Stomach (tissue), 9 donors: ENCODE measurements around the gene TBC1D16. TPM values are rescaled to one million over a fixed set of nuclear protein-coding genes. Genes with fewer than 3 reads are reported as not detected.

Source experiments
- DNase-seq, 2 donors: peaks; one replicate each; pipeline versions ENCODE4 v3.0.0 to v3.0.0-alpha.2; 2013 to 2019
- H3K27ac ChIP-seq, 5 donors: fragments of 200-600 bp in 4 of 5; sonication (generic) in 4 of 5; one replicate each; pipeline ENCODE4 v1.5.1; 2013 to 2019; ENCODE audit warnings: mild to moderate bottlenecking in 1 of 5, moderate library complexity in 1 of 5
- H3K27me3 ChIP-seq, 3 donors: fragments of 200-600 bp; sonication (generic); one replicate each; pipeline ENCODE4 v1.5.1; 2017 to 2019; ENCODE audit warnings: mixed run types in 1 of 3
- H3K36me3 ChIP-seq, 4 donors: fragments of 200-600 bp; sonication (generic); 1 replicate in 3 of 4; 2 replicates in 1 of 4; pipeline ENCODE4 v1.5.1; 2016 to 2019
- H3K4me1 ChIP-seq, 4 donors: fragments of 200-600 bp; sonication (generic); one replicate each; pipeline ENCODE4 v1.5.1; 2016 to 2019
- H3K4me3 ChIP-seq, 4 donors: fragments of 200-600 bp; sonication (generic) in 3 of 4; one replicate each; pipeline ENCODE4 v1.5.1; 2016 to 2019; ENCODE audit warnings: mild to moderate bottlenecking in 1 of 4
- H3K9me3 ChIP-seq, 4 donors: fragments of 200-600 bp; sonication (generic); one replicate each; pipeline ENCODE4 v1.5.1; 2016 to 2019
- EP300 ChIP-seq: sonication (generic); formaldehyde crosslinking; IDR thresholded peaks from one replicate; pipeline ENCODE4 v1.6.1; 2017; ENCODE audit warnings: antibody characterized with exemption
- POLR2A ChIP-seq, 4 donors: fragments of 450-650 bp; IDR thresholded peaks; one replicate each; pipeline ENCODE4 v1.6.1; 2016; ENCODE audit warnings: antibody characterized with exemption in 4 of 4, control low read depth in 2 of 4, mild to moderate bottlenecking in 1 of 4, moderate library complexity in 1 of 4
- POLR2AphosphoS5 ChIP-seq, 3 donors: sonication (generic); formaldehyde crosslinking; IDR thresholded peaks; one replicate each; pipeline ENCODE4 v1.6.1; 2016; ENCODE audit warnings: antibody characterized with exemption in 3 of 3
- WGBS, 5 donors: extraction: QIAGEN DNeasy Blood & Tissue Kit in 3 of 5; methylation state at CpG; one replicate each; pipeline versions ENCODE4 v1.1.5 to v1.1.7; 2013 to 2018; 5-methylcytosine and 5-hydroxymethylcytosine counted together
- intact Hi-C: fragments of 100-400 bp; cut with DNase I; formaldehyde crosslinking; loops from one replicate; pipeline ENCODE4 v1.15.1; 2023; ENCODE audit warnings: low total_unique reads
- polyA plus RNA-seq, 3 donors: library from polyadenylated mRNA; stranded (reverse); fragments of 200-250 nt; gene quantifications; one replicate each; pipeline ENCODE4 v1.2.3, GENCODE V29; 2013
- total RNA-seq, 5 donors: library from RNA; depleted of rRNA; stranded (reverse); fragments of >200 nt; gene quantifications; one replicate each; pipeline versions ENCODE4 v1.1.0 to v1.2.3, GENCODE V29; 2014 to 2016
- TF ChIP-seq, protein P1 (sequence below), 7 experiments: fragments of 450-650 bp in 4 of 7; fragments of 200-600 bp in 3 of 7; sonication (generic) in 3 of 7; IDR thresholded peaks; one replicate each; pipeline ENCODE4 v1.5.1; 2016 to 2019; ENCODE audit warnings: antibody characterized with exemption in 7 of 7, control low read depth in 2 of 7, mild to moderate bottlenecking in 1 of 7
- donor health status: healthy with polysubstance abuse.
- donor health status: Bipolar disorder and iron deficiency.
- donor health status: healthy.

Gene TBC1D16
- total and polyA plus RNA-seq, 8 donors: 3.0 to 22.2 (median 16.8) TPM

DNA sequence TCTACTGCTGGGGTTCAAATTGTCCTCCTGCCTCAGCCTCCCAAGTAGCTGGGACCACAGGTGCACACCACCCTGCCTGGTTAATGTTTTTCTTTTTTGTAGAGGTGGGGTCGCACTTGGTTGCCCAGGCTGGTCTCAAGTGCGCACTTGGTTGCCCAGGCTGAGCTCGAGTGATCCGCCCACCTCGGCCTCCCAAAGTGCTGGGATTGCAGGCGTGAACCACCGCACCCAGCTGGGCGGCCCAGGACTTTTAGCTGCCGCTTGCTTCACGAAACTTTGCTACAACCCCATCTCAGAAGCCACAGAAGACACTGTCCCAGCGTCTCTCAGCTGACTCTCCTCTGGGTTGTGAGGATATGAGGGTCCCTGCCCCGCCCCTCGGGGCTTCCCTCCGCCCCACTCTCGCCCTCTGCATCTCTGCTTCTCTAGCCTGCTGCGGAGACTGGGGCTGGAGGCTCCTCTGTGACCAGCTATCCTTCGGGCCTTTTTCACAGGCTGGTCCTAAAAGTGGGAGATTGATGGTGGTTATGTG lies 147.6 kb downstream of the TBC1D16 start:
- H3K9me3 ChIP-seq: no peaks in the 10 kb centered on the region
- TF ChIP-seq POLR2AphosphoS5 (IDR thresholded peaks at IDR 0.05): no peak
- TF ChIP-seq POLR2A (IDR thresholded peaks at IDR 0.05): no peak
- TF ChIP-seq, protein P1, sequence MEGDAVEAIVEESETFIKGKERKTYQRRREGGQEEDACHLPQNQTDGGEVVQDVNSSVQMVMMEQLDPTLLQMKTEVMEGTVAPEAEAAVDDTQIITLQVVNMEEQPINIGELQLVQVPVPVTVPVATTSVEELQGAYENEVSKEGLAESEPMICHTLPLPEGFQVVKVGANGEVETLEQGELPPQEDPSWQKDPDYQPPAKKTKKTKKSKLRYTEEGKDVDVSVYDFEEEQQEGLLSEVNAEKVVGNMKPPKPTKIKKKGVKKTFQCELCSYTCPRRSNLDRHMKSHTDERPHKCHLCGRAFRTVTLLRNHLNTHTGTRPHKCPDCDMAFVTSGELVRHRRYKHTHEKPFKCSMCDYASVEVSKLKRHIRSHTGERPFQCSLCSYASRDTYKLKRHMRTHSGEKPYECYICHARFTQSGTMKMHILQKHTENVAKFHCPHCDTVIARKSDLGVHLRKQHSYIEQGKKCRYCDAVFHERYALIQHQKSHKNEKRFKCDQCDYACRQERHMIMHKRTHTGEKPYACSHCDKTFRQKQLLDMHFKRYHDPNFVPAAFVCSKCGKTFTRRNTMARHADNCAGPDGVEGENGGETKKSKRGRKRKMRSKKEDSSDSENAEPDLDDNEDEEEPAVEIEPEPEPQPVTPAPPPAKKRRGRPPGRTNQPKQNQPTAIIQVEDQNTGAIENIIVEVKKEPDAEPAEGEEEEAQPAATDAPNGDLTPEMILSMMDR (IDR thresholded peaks at IDR 0.05): no peak
- TF ChIP-seq EP300: no peak
- no peak overlapping the region for H3K4me3 ChIP-seq
- no peaks in the 10 kb centered on the region for H3K36me3 ChIP-seq
- H3K27me3 ChIP-seq: peaks cover 0 to 91% (median 12%) of the 10 kb centered on the region in 3 donors
- 89 to 93% (median 90%) methylated on average over 17 of the region's 17 CpGs for WGBS, 5 donors
- intact Hi-C loops: no loop called here
- DNase-seq: no peak
- no peak overlapping the region for H3K27ac ChIP-seq
- peaks cover 6 to 26% (median 23%) of the 10 kb centered on the region in 4 donors for H3K4me1 ChIP-seq

DNA sequence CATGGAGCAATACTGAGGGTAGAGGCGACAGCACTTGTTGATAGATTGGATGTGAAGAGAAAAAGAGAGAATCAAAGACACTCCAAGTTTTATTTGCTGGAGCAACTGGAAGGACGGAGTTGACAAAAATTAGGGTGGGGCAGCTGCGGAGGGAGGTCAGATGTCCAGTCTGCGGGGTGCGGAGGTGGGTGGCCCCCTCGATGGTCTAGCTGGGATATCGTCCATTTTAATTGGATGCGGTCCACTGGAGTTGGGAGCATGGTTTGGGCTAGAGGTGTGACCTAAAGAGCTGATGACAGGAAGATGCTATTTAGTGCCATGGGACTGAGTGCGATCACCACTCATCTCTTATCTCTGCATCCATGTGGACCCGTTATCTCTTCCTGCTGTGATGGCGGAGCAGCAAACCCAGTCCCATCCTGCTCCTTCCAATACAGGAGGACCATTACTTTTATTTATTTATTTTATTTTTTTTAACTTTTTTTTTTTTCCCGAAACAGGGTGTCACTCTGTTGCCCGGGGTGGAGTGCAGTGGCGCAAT lies 148.2 kb downstream of the TBC1D16 start:
- intact Hi-C loops: no loop called here
- no peak for DNase-seq
- 81 to 89% (median 86%) methylated on average over 14 of the region's 14 CpGs for WGBS, 5 donors
- Histone ChIP-seq H3K4me1 (peaks cover 4 to 22% (median 18%) of the 10 kb centered on the region in 4 donors), H3K36me3 (no peaks in the 10 kb centered on the region), H3K27ac (no peak overlapping the region), H3K9me3 (no peaks in the 10 kb centered on the region), H3K27me3 (peaks cover 0 to 91% (median 12%) of the 10 kb centered on the region in 3 donors), H3K4me3 (no peak overlapping the region)
- TF ChIP-seq POLR2AphosphoS5 (IDR thresholded peaks at IDR 0.05) (no peak), EP300 (no peak), POLR2A (IDR thresholded peaks at IDR 0.05) (no peak)
- TF ChIP-seq, protein P1 (IDR thresholded peaks at IDR 0.05): no peak

DNA sequence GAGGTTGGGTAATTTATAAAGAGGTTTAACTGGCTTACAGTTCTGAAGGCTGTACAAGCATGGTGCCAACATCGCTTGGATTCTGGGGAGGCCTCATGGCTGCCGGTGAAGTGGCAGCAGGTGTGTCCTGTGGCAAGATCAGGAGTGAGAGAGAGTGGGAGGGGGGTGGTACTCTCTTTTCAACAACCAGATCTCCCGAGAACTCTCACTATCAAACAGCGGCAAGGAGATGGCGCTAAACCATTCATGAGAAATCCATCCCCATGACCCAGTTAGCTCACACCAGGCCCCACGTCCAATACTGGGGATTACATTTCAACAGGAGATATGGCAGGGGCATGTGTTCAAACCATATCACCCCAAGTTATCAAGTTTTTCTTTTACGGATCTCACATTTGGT lies 152.5 kb downstream of the TBC1D16 start:
- intact Hi-C loops: no loop called here
- DNase-seq: no peak
- Histone ChIP-seq H3K27me3 (peaks cover 0 to 59% (median 0%) of the 10 kb centered on the region in 3 donors), H3K4me1 (no peaks in the 10 kb centered on the region), H3K27ac (no peak overlapping the region), H3K9me3 (no peaks in the 10 kb centered on the region), H3K4me3 (no peak overlapping the region), H3K36me3 (no peaks in the 10 kb centered on the region)
- no peak for TF ChIP-seq EP300
- no peak for TF ChIP-seq POLR2AphosphoS5 (IDR thresholded peaks at IDR 0.05)
- TF ChIP-seq POLR2A (IDR thresholded peaks at IDR 0.05): no peak
- TF ChIP-seq, protein P1 (IDR thresholded peaks at IDR 0.05): no peak
- 75 to 80% (median 76%) methylated on average over 7 of the region's 7 CpGs for WGBS, 5 donors

Other genes with a start within 250 kb of the TBC1D16 start
- 100 to 1,000 TPM in 1 of 5 donors, 10 to 100 TPM in 1, 1 to 10 TPM in 1, not detected in 2; 2.8 to 140 (median 12.0) TPM for gene CBX8, start 238.8 kb downstream of the TBC1D16 start, total RNA-seq
- gene CBX8, start 238.8 kb downstream of the TBC1D16 start, polyA plus RNA-seq: 1 to 10 TPM in 2 of 3 donors, under 1 TPM in 1; 0.76 to 3.4 (median 1.4) TPM
- 1 to 10 TPM; 1.8 to 9.8 (median 7.8) TPM for gene CBX4, start 196.4 kb downstream of the TBC1D16 start, total RNA-seq
- 10 to 100 TPM in 1 of 3 donors, 1 to 10 TPM in 2; 7.6 to 10.6 (median 9.3) TPM for gene CBX4, start 196.4 kb downstream of the TBC1D16 start, polyA plus RNA-seq
- 10 to 100 TPM in 2 of 5 donors, 1 to 10 TPM in 3; 3.5 to 56.2 (median 5.8) TPM for gene CCDC40, start 770 bp upstream of the TBC1D16 start, total RNA-seq
- 1 to 10 TPM in 2 of 3 donors, under 1 TPM in 1; 0.61 to 2.2 (median 1.6) TPM for gene CCDC40, start 770 bp upstream of the TBC1D16 start, polyA plus RNA-seq
- gene GAA, start 65.7 kb upstream of the TBC1D16 start, total RNA-seq: 10 to 100 TPM; 15.2 to 63.4 (median 27.2) TPM
- 10 to 100 TPM in 2 of 3 donors, 1 to 10 TPM in 1; 9.6 to 22.2 (median 21.4) TPM for gene GAA, start 65.7 kb upstream of the TBC1D16 start, polyA plus RNA-seq
- gene EIF4A3, start 111.3 kb upstream of the TBC1D16 start, total RNA-seq: 10 to 100 TPM; 17.5 to 78.2 (median 49.7) TPM
- gene EIF4A3, start 111.3 kb upstream of the TBC1D16 start, polyA plus RNA-seq: 10 to 100 TPM; 47.3 to 61.0 (median 48.7) TPM
- 1 to 10 TPM in 2 of 5 donors, not detected in 3; 2.7 to 3.9 TPM for gene CARD14, start 134.2 kb upstream of the TBC1D16 start, total RNA-seq
- gene CARD14, start 134.2 kb upstream of the TBC1D16 start, polyA plus RNA-seq: 10 to 100 TPM in 1 of 3 donors, under 1 TPM in 1, not detected in 1; 0.12 to 10.5 TPM
- 100 to 1,000 TPM in 2 of 5 donors, 10 to 100 TPM in 3; 15.8 to 307 (median 54.2) TPM for gene SGSH, start 184.5 kb upstream of the TBC1D16 start, total RNA-seq
- gene SGSH, start 184.5 kb upstream of the TBC1D16 start, polyA plus RNA-seq: 10 to 100 TPM; 15.7 to 30.1 (median 25.2) TPM
- gene SLC26A11, start 184.6 kb upstream of the TBC1D16 start, total RNA-seq: 10 to 100 TPM in 3 of 5 donors, 1 to 10 TPM in 2; 2.3 to 93.3 (median 10.1) TPM
- 1 to 10 TPM; 2.6 to 8.7 (median 3.0) TPM for gene SLC26A11, start 184.6 kb upstream of the TBC1D16 start, polyA plus RNA-seq
- 100 to 1,000 TPM in 4 of 5 donors, 10 to 100 TPM in 1; 84.8 to 358 (median 208) TPM for gene RNF213, start 225.0 kb upstream of the TBC1D16 start, total RNA-seq
- gene RNF213, start 225.0 kb upstream of the TBC1D16 start, polyA plus RNA-seq: 10 to 100 TPM; 12.3 to 29.6 (median 12.4) TPM